ENCODE measurements around the gene KRTAP4-9. TPM values are rescaled to one million over a fixed set of nuclear protein-coding genes. Genes with fewer than 3 reads are reported as not detected.

Gene KRTAP4-9
- total and polyA plus RNA-seq, 9 donors = not detected

- no peaks in the 10 kb centered on the region for H3K27me3 ChIP-seq
- H3K4me1 ChIP-seq (ENCODE audit: insufficient read depth) = no peaks in the 10 kb centered on the region
- H3K36me3 ChIP-seq = no peaks in the 10 kb centered on the region
- TF ChIP-seq, protein P1, sequence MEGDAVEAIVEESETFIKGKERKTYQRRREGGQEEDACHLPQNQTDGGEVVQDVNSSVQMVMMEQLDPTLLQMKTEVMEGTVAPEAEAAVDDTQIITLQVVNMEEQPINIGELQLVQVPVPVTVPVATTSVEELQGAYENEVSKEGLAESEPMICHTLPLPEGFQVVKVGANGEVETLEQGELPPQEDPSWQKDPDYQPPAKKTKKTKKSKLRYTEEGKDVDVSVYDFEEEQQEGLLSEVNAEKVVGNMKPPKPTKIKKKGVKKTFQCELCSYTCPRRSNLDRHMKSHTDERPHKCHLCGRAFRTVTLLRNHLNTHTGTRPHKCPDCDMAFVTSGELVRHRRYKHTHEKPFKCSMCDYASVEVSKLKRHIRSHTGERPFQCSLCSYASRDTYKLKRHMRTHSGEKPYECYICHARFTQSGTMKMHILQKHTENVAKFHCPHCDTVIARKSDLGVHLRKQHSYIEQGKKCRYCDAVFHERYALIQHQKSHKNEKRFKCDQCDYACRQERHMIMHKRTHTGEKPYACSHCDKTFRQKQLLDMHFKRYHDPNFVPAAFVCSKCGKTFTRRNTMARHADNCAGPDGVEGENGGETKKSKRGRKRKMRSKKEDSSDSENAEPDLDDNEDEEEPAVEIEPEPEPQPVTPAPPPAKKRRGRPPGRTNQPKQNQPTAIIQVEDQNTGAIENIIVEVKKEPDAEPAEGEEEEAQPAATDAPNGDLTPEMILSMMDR (IDR thresholded peaks at IDR 0.05) = no peak
- TF ChIP-seq POLR2A (IDR thresholded peaks at IDR 0.05) (no peak), EP300 (IDR thresholded peaks at IDR 0.05) (no peak)
- no peak overlapping the region for H3K27ac ChIP-seq
- no peak for DNase-seq
- no peaks in the 10 kb centered on the region for H3K9me3 ChIP-seq
- intact Hi-C loops (cut with DNase I) = no loop called here
- H3K4me3 ChIP-seq = no peak overlapping the region
Observed at GRCh38 chr17:41067281-41067680, 37.9 kb upstream of the KRTAP4-9 start.

- Histone ChIP-seq H3K4me3 (no peak overlapping the region), H3K4me1 (ENCODE audit: insufficient read depth) (no peaks in the 10 kb centered on the region), H3K27me3 (no peaks in the 10 kb centered on the region), H3K27ac (no peak overlapping the region), H3K9me3 (no peaks in the 10 kb centered on the region), H3K36me3 (no peaks in the 10 kb centered on the region)
- DNase-seq = no peak
- no peak for TF ChIP-seq POLR2A (IDR thresholded peaks at IDR 0.05)
- no peak for TF ChIP-seq EP300 (IDR thresholded peaks at IDR 0.05)
- TF ChIP-seq, protein P1 (IDR thresholded peaks at IDR 0.05) = no peak
- intact Hi-C loops (cut with DNase I) = no loop called here
- 95% methylated on average over 3 of the region's 3 CpGs for WGBS, 3 donors
Observed at GRCh38 chr17:41069031-41069430, 36.2 kb upstream of the KRTAP4-9 start.

GRCh38 chr17:41071606-41072360 lies 33.4 kb upstream of the KRTAP4-9 start:
- intact Hi-C loops (cut with DNase I) = no loop called here
- H3K4me1 ChIP-seq (ENCODE audit: insufficient read depth) = no peaks in the 10 kb centered on the region
- no peak overlapping the region for H3K27ac ChIP-seq
- DNase-seq = no peak
- no peaks in the 10 kb centered on the region for H3K27me3 ChIP-seq
- H3K9me3 ChIP-seq = no peaks in the 10 kb centered on the region
- no peak overlapping the region for H3K4me3 ChIP-seq
- 79 to 87% (median 85%) methylated on average over 5 of the region's 5 CpGs for WGBS, 3 donors
- TF ChIP-seq POLR2A (IDR thresholded peaks at IDR 0.05) = no peak
- no peak for TF ChIP-seq EP300 (IDR thresholded peaks at IDR 0.05)
- TF ChIP-seq, protein P1 (IDR thresholded peaks at IDR 0.05) = no peak
- H3K36me3 ChIP-seq = no peaks in the 10 kb centered on the region

DNA sequence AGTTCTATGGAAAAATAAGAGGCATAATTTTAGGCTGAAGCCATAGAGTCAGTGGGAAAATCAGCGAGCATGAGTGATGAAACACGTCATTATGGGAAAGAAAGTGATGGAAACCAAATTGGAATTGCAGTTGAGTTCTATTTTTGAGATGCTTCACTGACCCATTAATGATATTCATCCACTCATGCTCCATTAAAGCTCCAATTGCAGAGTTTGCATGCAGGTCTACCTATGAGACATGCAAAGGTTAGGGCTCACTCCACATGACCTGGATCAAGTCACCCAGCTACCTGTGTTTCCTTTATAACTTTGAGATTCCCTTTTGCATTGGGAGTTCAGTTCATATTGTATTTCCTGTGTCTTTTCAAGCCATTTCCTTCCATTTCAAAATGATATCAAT lies 31.5 kb upstream of the KRTAP4-9 start:
- intact Hi-C loops (cut with DNase I) = no loop called here
- H3K4me3 ChIP-seq = no peak overlapping the region
- H3K36me3 ChIP-seq = no peaks in the 10 kb centered on the region
- H3K27me3 ChIP-seq = no peaks in the 10 kb centered on the region
- H3K4me1 ChIP-seq (ENCODE audit: insufficient read depth) = no peaks in the 10 kb centered on the region
- no peak overlapping the region for H3K27ac ChIP-seq
- no peaks in the 10 kb centered on the region for H3K9me3 ChIP-seq
- no peak for DNase-seq
- TF ChIP-seq EP300 (IDR thresholded peaks at IDR 0.05) (no peak), POLR2A (IDR thresholded peaks at IDR 0.05) (no peak)
- TF ChIP-seq, protein P1 (IDR thresholded peaks at IDR 0.05) = no peak
- 93 to 97% (median 93%) methylated on average over 2 of the region's 2 CpGs for WGBS, 3 donors
